ENCODE measurements around the gene SYCP2.

The SYCP2 gene

DNA sequence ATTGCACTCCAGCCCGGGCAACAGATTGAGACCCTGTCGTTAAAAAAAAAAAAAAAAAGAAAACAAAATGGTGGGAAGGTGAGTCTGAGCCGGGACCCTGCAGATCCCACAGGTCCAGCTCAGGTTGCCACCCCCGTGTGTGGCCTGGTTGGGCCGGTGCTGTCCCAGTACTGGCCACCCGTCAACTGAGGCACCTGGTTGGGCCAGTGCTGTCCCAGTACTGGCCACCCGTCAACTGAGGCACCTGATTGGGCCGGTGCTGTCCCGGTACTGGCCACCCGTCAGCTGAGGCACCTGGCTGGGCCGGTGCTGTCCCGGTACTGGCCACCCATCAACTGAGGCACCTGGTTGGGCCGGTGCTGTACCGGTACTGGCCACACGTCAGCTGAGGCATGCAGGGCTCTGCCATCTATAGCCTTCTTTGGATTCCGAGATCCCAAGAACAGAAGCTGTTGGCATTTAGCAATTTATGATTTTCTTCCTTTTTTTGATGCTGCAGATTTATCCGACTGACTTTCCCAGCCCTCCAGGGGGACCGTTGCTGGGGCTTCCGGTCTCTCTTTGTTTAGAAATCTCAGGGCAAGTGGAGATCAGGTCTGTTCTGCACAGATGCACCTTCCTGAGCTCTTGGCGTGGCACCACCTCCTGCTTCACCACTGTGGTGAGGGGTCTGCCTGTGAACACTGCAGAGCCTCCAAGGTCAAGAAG lies 113.8 kb downstream of the SYCP2 start:
- Histone ChIP-seq H2AFZ (ENCODE audit: low read length) (no peak overlapping the region), H3K9ac (ENCODE audit: low read length) (no peak overlapping the region), H3K79me2 (ENCODE audit: low read length) (no peaks in the 10 kb centered on the region), H4K20me1 (ENCODE audit: insufficient read depth, low read length) (no peaks in the 10 kb centered on the region), H3K4me1 (ENCODE audit: low read length) (no peaks in the 10 kb centered on the region), H3K27ac (ENCODE audit: low read length) (no peak overlapping the region), H3K9me2 (replicated peaks; ENCODE audit: insufficient read depth, low read length) (no peaks in the 10 kb centered on the region), H3K4me2 (ENCODE audit: low read depth, low read length) (no peak overlapping the region), H3K4me3 (ENCODE audit: low read length) (no peak overlapping the region), H3K27me3 (replicated peaks; ENCODE audit: insufficient read depth, low read length) (peaks cover 34% of the 10 kb centered on the region; the same call in 1 of the 2 replicates), H3K36me3 (replicated peaks; ENCODE audit: insufficient read depth, low read length) (no peaks in the 10 kb centered on the region), H3K9me3 (replicated peaks; ENCODE audit: insufficient read depth, low read length) (no peaks in the 10 kb centered on the region), H3F3A (ENCODE audit: insufficient read depth, low read length) (no peaks in the 10 kb centered on the region)
- TF ChIP-seq, protein P1, sequence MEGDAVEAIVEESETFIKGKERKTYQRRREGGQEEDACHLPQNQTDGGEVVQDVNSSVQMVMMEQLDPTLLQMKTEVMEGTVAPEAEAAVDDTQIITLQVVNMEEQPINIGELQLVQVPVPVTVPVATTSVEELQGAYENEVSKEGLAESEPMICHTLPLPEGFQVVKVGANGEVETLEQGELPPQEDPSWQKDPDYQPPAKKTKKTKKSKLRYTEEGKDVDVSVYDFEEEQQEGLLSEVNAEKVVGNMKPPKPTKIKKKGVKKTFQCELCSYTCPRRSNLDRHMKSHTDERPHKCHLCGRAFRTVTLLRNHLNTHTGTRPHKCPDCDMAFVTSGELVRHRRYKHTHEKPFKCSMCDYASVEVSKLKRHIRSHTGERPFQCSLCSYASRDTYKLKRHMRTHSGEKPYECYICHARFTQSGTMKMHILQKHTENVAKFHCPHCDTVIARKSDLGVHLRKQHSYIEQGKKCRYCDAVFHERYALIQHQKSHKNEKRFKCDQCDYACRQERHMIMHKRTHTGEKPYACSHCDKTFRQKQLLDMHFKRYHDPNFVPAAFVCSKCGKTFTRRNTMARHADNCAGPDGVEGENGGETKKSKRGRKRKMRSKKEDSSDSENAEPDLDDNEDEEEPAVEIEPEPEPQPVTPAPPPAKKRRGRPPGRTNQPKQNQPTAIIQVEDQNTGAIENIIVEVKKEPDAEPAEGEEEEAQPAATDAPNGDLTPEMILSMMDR (IDR thresholded peaks at IDR 0.05; ENCODE audit: low read length) = no peak
- no peak for TF ChIP-seq EZH2 (optimal IDR thresholded peaks at IDR 0.05; ENCODE audit: low read depth, low read length)
- TF ChIP-seq EZH2phosphoT487 (IDR thresholded peaks at IDR 0.05; ENCODE audit: low read length) = no peak
- DNase-seq = no peak

DNA sequence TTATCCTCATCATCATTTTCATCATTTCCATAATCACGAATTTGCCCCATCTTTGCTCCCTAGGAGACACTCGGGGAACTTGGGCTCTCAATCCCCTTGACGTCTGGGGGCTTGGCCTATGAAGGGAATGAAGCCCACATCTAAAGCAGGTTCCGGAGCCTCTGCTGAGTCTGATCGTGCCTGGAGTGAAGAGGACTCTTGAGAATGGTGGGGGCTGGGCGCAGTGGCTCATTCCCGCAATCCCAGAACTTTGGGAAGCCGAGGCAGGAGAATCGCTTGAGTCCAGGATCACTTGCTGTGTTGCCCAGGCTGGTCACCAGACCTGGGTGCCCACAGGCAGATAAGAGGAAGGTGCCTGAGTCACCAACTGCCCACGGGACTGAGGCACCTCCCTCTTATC lies 114.5 kb downstream of the SYCP2 start:
- H3K4me2 ChIP-seq (ENCODE audit: low read depth, low read length) = no peak overlapping the region
- no peak for DNase-seq
- TF ChIP-seq EZH2phosphoT487 (IDR thresholded peaks at IDR 0.05; ENCODE audit: low read length) (no peak), EZH2 (optimal IDR thresholded peaks at IDR 0.05; ENCODE audit: low read depth, low read length) (no peak)
- TF ChIP-seq, protein P1 (IDR thresholded peaks at IDR 0.05; ENCODE audit: low read length) = no peak
- no peaks in the 10 kb centered on the region for H3K36me3 ChIP-seq (replicated peaks; ENCODE audit: insufficient read depth, low read length)
- peaks cover 30% of the 10 kb centered on the region; the same call in 1 of the 2 replicates for H3K27me3 ChIP-seq (replicated peaks; ENCODE audit: insufficient read depth, low read length)
- H3F3A ChIP-seq (ENCODE audit: insufficient read depth, low read length) = no peaks in the 10 kb centered on the region
- H3K4me1 ChIP-seq (ENCODE audit: low read length) = no peaks in the 10 kb centered on the region
- H3K9me3 ChIP-seq (replicated peaks; ENCODE audit: insufficient read depth, low read length) = no peaks in the 10 kb centered on the region
- no peaks in the 10 kb centered on the region for H4K20me1 ChIP-seq (ENCODE audit: insufficient read depth, low read length)
- H3K4me3 ChIP-seq (ENCODE audit: low read length) = no peak overlapping the region
- H3K9me2 ChIP-seq (replicated peaks; ENCODE audit: insufficient read depth, low read length) = no peaks in the 10 kb centered on the region
- H3K79me2 ChIP-seq (ENCODE audit: low read length) = no peaks in the 10 kb centered on the region
- no peak overlapping the region for H2AFZ ChIP-seq (ENCODE audit: low read length)
- H3K27ac ChIP-seq (ENCODE audit: low read length) = no peak overlapping the region
- H3K9ac ChIP-seq (ENCODE audit: low read length) = no peak overlapping the region

DNA sequence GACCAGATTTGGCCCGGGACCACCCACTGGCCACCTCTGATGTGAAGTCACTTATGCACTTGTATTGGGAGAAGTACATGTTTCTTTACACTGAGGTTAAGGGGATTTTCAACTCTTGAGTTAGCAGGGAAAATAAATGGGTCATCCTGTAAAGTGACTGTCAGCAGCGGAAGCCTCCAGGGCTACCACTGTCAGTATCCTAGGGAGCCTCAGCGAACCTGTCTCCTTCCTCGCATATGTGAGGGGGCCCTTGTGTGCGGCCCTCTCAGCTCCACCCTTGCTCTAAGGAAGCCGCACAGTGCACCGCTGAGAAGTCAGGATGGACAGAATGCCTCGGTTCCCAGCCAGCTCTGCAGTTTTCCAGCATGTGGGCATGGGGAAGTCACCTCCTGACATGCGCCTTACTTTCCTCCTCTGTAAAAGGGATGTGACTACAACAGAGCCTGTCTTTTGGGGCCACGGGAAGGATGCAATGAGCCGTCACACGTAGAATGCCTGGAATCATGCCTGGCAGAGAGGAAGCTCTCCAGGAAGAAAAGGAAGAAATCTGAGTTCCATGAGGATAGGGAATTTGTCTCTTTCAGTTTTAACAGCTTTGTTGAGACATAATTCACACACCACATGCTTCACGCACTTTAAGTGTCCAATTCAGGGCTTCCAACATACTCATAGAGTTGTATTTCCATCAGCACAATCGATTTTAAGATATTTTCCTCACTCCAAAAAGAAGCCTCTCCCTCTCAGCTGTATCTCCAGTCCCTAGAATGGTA lies 115.4 kb downstream of the SYCP2 start:
- no peak for TF ChIP-seq EZH2phosphoT487 (IDR thresholded peaks at IDR 0.05; ENCODE audit: low read length)
- TF ChIP-seq, protein P1 (IDR thresholded peaks at IDR 0.05; ENCODE audit: low read length) = no peak
- TF ChIP-seq EZH2 (optimal IDR thresholded peaks at IDR 0.05; ENCODE audit: low read depth, low read length) = no peak
- Histone ChIP-seq H4K20me1 (ENCODE audit: insufficient read depth, low read length) (no peaks in the 10 kb centered on the region), H3F3A (ENCODE audit: insufficient read depth, low read length) (no peaks in the 10 kb centered on the region), H3K9me2 (replicated peaks; ENCODE audit: insufficient read depth, low read length) (no peaks in the 10 kb centered on the region), H2AFZ (ENCODE audit: low read length) (no peak overlapping the region), H3K27ac (ENCODE audit: low read length) (no peak overlapping the region), H3K27me3 (replicated peaks; ENCODE audit: insufficient read depth, low read length) (peaks cover 22% of the 10 kb centered on the region; the same call in 1 of the 2 replicates), H3K4me3 (ENCODE audit: low read length) (no peak overlapping the region), H3K9me3 (replicated peaks; ENCODE audit: insufficient read depth, low read length) (no peaks in the 10 kb centered on the region), H3K4me1 (ENCODE audit: low read length) (no peaks in the 10 kb centered on the region), H3K79me2 (ENCODE audit: low read length) (no peaks in the 10 kb centered on the region), H3K36me3 (replicated peaks; ENCODE audit: insufficient read depth, low read length) (no peaks in the 10 kb centered on the region), H3K9ac (ENCODE audit: low read length) (no peak overlapping the region), H3K4me2 (ENCODE audit: low read depth, low read length) (no peak overlapping the region)
- no peak for DNase-seq
